ENCODE data around the gene MAP3K9.

The MAP3K9 gene

GRCh38 chr14:70724944-70725343 is 84.4 kb downstream of the MAP3K9 start:
- no peaks in the 10 kb centered on the region for H3F3A ChIP-seq (ENCODE audit: low read depth)
- no peak overlapping the region for H3K4me3 ChIP-seq (ENCODE audit: low read length, poor library complexity, severe bottlenecking)
- no peak for TF ChIP-seq EZH2phosphoT487 (IDR thresholded peaks at IDR 0.05; ENCODE audit: borderline replicate concordance)
- TF ChIP-seq, protein P1, sequence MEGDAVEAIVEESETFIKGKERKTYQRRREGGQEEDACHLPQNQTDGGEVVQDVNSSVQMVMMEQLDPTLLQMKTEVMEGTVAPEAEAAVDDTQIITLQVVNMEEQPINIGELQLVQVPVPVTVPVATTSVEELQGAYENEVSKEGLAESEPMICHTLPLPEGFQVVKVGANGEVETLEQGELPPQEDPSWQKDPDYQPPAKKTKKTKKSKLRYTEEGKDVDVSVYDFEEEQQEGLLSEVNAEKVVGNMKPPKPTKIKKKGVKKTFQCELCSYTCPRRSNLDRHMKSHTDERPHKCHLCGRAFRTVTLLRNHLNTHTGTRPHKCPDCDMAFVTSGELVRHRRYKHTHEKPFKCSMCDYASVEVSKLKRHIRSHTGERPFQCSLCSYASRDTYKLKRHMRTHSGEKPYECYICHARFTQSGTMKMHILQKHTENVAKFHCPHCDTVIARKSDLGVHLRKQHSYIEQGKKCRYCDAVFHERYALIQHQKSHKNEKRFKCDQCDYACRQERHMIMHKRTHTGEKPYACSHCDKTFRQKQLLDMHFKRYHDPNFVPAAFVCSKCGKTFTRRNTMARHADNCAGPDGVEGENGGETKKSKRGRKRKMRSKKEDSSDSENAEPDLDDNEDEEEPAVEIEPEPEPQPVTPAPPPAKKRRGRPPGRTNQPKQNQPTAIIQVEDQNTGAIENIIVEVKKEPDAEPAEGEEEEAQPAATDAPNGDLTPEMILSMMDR (conservative IDR thresholded peaks at IDR 0.05; ENCODE audit: low read length), result no peak
- H3K4me2 ChIP-seq (ENCODE audit: low read depth, low read length, poor library complexity, severe bottlenecking), result no peak overlapping the region
- no peaks in the 10 kb centered on the region for H3K27me3 ChIP-seq (ENCODE audit: insufficient read depth, low read length, poor library complexity, severe bottlenecking)
- peaks cover 12% of the 10 kb centered on the region for H3K4me1 ChIP-seq (ENCODE audit: insufficient read depth, low read length, poor library complexity, severe bottlenecking)
- no peaks in the 10 kb centered on the region for H4K20me1 ChIP-seq (ENCODE audit: insufficient read depth, low read length, poor library complexity, severe bottlenecking)
- no peaks in the 10 kb centered on the region for H3K9me3 ChIP-seq (ENCODE audit: insufficient read depth, low read depth, low read length)
- no peaks in the 10 kb centered on the region for H3K9me2 ChIP-seq (replicated peaks; ENCODE audit: low read depth, low read length)
- H3K79me2 ChIP-seq (ENCODE audit: insufficient read depth, low read length), result no peaks in the 10 kb centered on the region
- no peak overlapping the region for H2AFZ ChIP-seq (ENCODE audit: low read length)
- H3K9ac ChIP-seq (ENCODE audit: low read depth, low read length, poor library complexity, severe bottlenecking), result no peak overlapping the region
- no peaks in the 10 kb centered on the region for H3K36me3 ChIP-seq (ENCODE audit: insufficient read depth, low read length)

DNA sequence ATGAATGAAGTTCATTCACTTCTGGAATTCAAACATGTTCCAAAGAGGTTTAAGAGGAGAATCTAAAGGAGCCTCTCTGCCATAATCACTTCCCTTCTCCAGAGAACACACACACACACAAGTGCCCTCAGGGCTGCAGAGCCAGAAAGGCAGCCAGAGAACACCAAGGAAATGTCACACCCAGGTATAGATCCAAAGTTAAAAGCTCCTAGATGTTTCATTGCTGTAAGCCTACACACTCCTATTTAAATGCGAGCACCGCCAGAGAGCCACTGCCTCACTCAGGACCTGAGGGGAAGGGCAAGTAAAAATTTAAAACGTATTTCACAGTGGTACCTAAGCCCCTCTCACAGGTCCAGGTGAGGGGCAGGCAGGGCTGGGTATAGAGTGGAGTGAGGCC is 85.2 kb downstream of the MAP3K9 start:
- Histone ChIP-seq H3K36me3 (ENCODE audit: insufficient read depth, low read length) (no peaks in the 10 kb centered on the region), H4K20me1 (ENCODE audit: insufficient read depth, low read length, poor library complexity, severe bottlenecking) (no peaks in the 10 kb centered on the region), H3K79me2 (ENCODE audit: insufficient read depth, low read length) (no peaks in the 10 kb centered on the region), H3F3A (ENCODE audit: low read depth) (no peaks in the 10 kb centered on the region), H2AFZ (ENCODE audit: low read length) (no peak overlapping the region), H3K27me3 (ENCODE audit: insufficient read depth, low read length, poor library complexity, severe bottlenecking) (no peaks in the 10 kb centered on the region), H3K4me1 (ENCODE audit: insufficient read depth, low read length, poor library complexity, severe bottlenecking) (peaks cover 12% of the 10 kb centered on the region), H3K9me2 (replicated peaks; ENCODE audit: low read depth, low read length) (no peaks in the 10 kb centered on the region), H3K4me3 (ENCODE audit: low read length, poor library complexity, severe bottlenecking) (no peak overlapping the region), H3K4me2 (ENCODE audit: low read depth, low read length, poor library complexity, severe bottlenecking) (no peak overlapping the region), H3K9me3 (ENCODE audit: insufficient read depth, low read depth, low read length) (no peaks in the 10 kb centered on the region), H3K9ac (ENCODE audit: low read depth, low read length, poor library complexity, severe bottlenecking) (no peak overlapping the region)
- TF ChIP-seq, protein P1 (conservative IDR thresholded peaks at IDR 0.05; ENCODE audit: low read length), result no peak
- no peak for TF ChIP-seq EZH2phosphoT487 (IDR thresholded peaks at IDR 0.05; ENCODE audit: borderline replicate concordance)

GRCh38 chr14:70723276-70723675 is 86.0 kb downstream of the MAP3K9 start:
- Histone ChIP-seq H3K9me2 (replicated peaks; ENCODE audit: low read depth, low read length) (no peaks in the 10 kb centered on the region), H3K9ac (ENCODE audit: low read depth, low read length, poor library complexity, severe bottlenecking) (no peak overlapping the region), H3K36me3 (ENCODE audit: insufficient read depth, low read length) (no peaks in the 10 kb centered on the region), H3K79me2 (ENCODE audit: insufficient read depth, low read length) (no peaks in the 10 kb centered on the region), H4K20me1 (ENCODE audit: insufficient read depth, low read length, poor library complexity, severe bottlenecking) (no peaks in the 10 kb centered on the region), H3K4me3 (ENCODE audit: low read length, poor library complexity, severe bottlenecking) (no peak overlapping the region), H2AFZ (ENCODE audit: low read length) (no peak overlapping the region), H3F3A (ENCODE audit: low read depth) (no peaks in the 10 kb centered on the region), H3K4me2 (ENCODE audit: low read depth, low read length, poor library complexity, severe bottlenecking) (no peak overlapping the region), H3K27me3 (ENCODE audit: insufficient read depth, low read length, poor library complexity, severe bottlenecking) (no peaks in the 10 kb centered on the region), H3K4me1 (ENCODE audit: insufficient read depth, low read length, poor library complexity, severe bottlenecking) (peaks cover 12% of the 10 kb centered on the region), H3K9me3 (ENCODE audit: insufficient read depth, low read depth, low read length) (no peaks in the 10 kb centered on the region)
- TF ChIP-seq, protein P1 (conservative IDR thresholded peaks at IDR 0.05; ENCODE audit: low read length), result no peak
- no peak for TF ChIP-seq EZH2phosphoT487 (IDR thresholded peaks at IDR 0.05; ENCODE audit: borderline replicate concordance)

All from Loucy (cell line).